BLaER1 treated with 17β-estradiol and CSF1 and Interleukin-3, amounts not matched to agents 10 nM and 100 nM (cell line): Measurements from ENCODE around the gene ACY1.
A peak's percentile ranks its signal among the peaks of the same experiment; 100 is the strongest.

Experiments
- H3K27ac ChIP-seq, 11 experiments: shearing (Covaris generic); formaldehyde crosslinking; 2 replicates each; pipeline ENCODE4 v1.8.1; 2022
- H3K27me3 ChIP-seq, 11 experiments: shearing (Covaris generic); formaldehyde crosslinking; 2 replicates each; pipeline ENCODE4 v1.8.1; 2022
- H3K36me3 ChIP-seq, 11 experiments: shearing (Covaris generic); formaldehyde crosslinking; 2 replicates each; pipeline ENCODE4 v1.8.1; 2022
- H3K4me1 ChIP-seq, 10 experiments: shearing (Covaris generic); formaldehyde crosslinking; 2 replicates each; pipeline ENCODE4 v1.8.1; 2022
- H3K4me2 ChIP-seq, 11 experiments: shearing (Covaris generic); formaldehyde crosslinking; 2 replicates each; pipeline ENCODE4 v1.8.1; 2022
- H3K4me3 ChIP-seq, 10 experiments: shearing (Covaris generic); formaldehyde crosslinking; 2 replicates each; pipeline ENCODE4 v1.8.1; 2022
- H3K9ac ChIP-seq, 11 experiments: shearing (Covaris generic); formaldehyde crosslinking; 2 replicates each; pipeline ENCODE4 v1.8.1; 2022
- H3K9me3 ChIP-seq, 11 experiments: shearing (Covaris generic); formaldehyde crosslinking; replicated peaks in 1 of 11; 2 replicates each; pipeline ENCODE4 v1.8.1; 2022
- H4K20me1 ChIP-seq, 11 experiments: shearing (Covaris generic); formaldehyde crosslinking; 2 replicates each; pipeline ENCODE4 v1.8.1; 2022
- Cebpa-rat ChIP-seq, 11 experiments: shearing (Covaris generic); IDR thresholded peaks; 2 replicates each; pipeline ENCODE4 v1.8.1; 2022

ACY1 gene

GRCh38 chr3:51982838-51983577, at the start of gene ACY1:
Gene ACY1, plus strand, starts transcription at chr3:51983535. Its CDS starts 530 bp downstream, at chr3:51984065.
- Histone ChIP-seq H3K9ac (peak within 1 kb of the TSS; percentile 80 to 92 (median 87)), H3K36me3 (peaks cover 0 to 19% (median 8%) of the 10 kb centered on the region in 11 experiments; a peak in 8 of 22 replicates), H3K4me2 (peak within 1 kb of the TSS; percentile 87 to 97 (median 93)), H3K27me3 (no peaks in the 10 kb centered on the region), H3K9me3 (0 out of 22 replicates have a peak, but pooled peaks cover 0 to 7% (median 0%) of the 10 kb centered on the region in 11 experiments), H3K27ac (peak within 1 kb of the TSS; percentile 78 to 95 (median 86)), H4K20me1 (peaks cover 0 to 16% (median 0%) of the 10 kb centered on the region in 11 experiments; a peak in 8 of 22 replicates), H3K4me1 (peaks cover 33 to 48% (median 41%) of the 10 kb centered on the region in 10 experiments), H3K4me3 (peak within 1 kb of the TSS; percentile 59 to 84 (median 68))
- no peak for TF ChIP-seq Cebpa-rat (IDR thresholded peaks at IDR 0.05)

GRCh38 chr3:51934139-51934850, 49.0 kb upstream of the ACY1 start:
- no peak overlapping the region for H3K4me3 ChIP-seq
- H3K4me2 ChIP-seq: no peak overlapping the region
- no peak overlapping the region for H3K27ac ChIP-seq
- peaks cover 71 to 97% (median 81%) of the 10 kb centered on the region in 11 experiments for H3K36me3 ChIP-seq
- H3K9me3 ChIP-seq: no peaks in the 10 kb centered on the region
- H4K20me1 ChIP-seq: peaks cover 0 to 96% (median 56%) of the 10 kb centered on the region in 11 experiments; a peak in 16 of 22 replicates
- no peak for TF ChIP-seq Cebpa-rat (IDR thresholded peaks at IDR 0.05)
- H3K4me1 ChIP-seq: peaks cover 4 to 17% (median 10%) of the 10 kb centered on the region in 10 experiments; a peak in 16 of 20 replicates
- H3K27me3 ChIP-seq: no peaks in the 10 kb centered on the region
- H3K9ac ChIP-seq: no peak overlapping the region

- Histone ChIP-seq H4K20me1 (peaks cover 0 to 96% (median 59%) of the 10 kb centered on the region in 11 experiments; a peak in 16 of 22 replicates), H3K9me3 (no peaks in the 10 kb centered on the region), H3K36me3 (peaks cover 71 to 100% (median 85%) of the 10 kb centered on the region in 11 experiments), H3K4me3 (no peak overlapping the region), H3K4me1 (peaks cover 14 to 26% (median 18%) of the 10 kb centered on the region in 10 experiments), H3K27ac (no peak overlapping the region), H3K4me2 (no peak overlapping the region), H3K9ac (no peak overlapping the region), H3K27me3 (no peaks in the 10 kb centered on the region)
- no peak for TF ChIP-seq Cebpa-rat (IDR thresholded peaks at IDR 0.05)
Measured at GRCh38 chr3:51934991-51935885, 48.1 kb upstream of the ACY1 start.

DNA sequence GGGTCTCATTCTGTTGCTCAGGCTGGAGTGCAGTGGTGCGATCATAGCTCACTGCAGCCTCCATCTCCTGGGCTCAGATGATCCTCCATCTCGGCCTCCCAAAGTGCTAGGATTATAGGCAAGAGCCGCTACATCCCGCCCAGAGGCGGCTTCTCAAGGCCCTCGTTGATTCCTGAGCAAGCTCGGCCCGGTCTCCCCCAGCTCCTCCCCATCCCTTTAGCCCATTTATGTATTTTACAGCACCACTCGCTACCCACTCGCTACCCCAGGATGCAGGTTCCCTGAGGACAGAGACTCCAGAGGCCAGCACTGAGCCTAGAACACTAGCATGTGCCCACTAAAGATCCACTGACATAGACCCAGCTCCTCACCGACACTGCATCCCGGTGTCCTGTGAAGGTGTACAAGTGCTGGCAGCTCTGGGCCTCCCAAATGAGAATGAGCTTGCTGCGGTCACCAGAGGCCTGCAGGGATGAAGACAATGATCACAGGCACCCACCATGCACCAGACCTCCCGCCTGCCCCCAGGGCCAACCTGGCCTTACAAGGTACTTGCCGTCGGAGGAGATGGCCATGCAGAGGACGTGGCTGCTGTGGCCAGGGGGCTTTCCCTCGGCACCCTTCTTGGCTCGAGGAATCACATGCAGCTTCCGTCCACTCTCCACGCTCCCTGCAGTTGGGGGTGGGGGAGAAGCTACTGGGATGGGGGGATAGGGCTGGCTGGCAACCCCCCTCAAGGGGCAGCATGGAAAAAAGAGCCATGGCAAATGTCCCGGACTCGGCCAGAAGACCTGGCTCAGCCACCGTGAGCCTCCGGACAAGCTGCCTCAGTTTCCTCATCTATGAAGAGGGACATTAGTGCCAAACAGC, 47.2 kb upstream of the ACY1 start:
- H3K9ac ChIP-seq: no peak overlapping the region
- H3K9me3 ChIP-seq: no peaks in the 10 kb centered on the region
- peaks cover 22 to 34% (median 26%) of the 10 kb centered on the region in 10 experiments for H3K4me1 ChIP-seq
- TF ChIP-seq Cebpa-rat (IDR thresholded peaks at IDR 0.05): no peak
- H3K27ac ChIP-seq: no peak overlapping the region
- no peaks in the 10 kb centered on the region for H3K27me3 ChIP-seq
- H3K4me2 ChIP-seq: no peak overlapping the region
- no peak overlapping the region for H3K4me3 ChIP-seq
- H3K36me3 ChIP-seq: peaks cover 71 to 94% (median 80%) of the 10 kb centered on the region in 11 experiments
- H4K20me1 ChIP-seq: peaks cover 0 to 96% (median 66%) of the 10 kb centered on the region in 11 experiments; a peak in 16 of 22 replicates

DNA sequence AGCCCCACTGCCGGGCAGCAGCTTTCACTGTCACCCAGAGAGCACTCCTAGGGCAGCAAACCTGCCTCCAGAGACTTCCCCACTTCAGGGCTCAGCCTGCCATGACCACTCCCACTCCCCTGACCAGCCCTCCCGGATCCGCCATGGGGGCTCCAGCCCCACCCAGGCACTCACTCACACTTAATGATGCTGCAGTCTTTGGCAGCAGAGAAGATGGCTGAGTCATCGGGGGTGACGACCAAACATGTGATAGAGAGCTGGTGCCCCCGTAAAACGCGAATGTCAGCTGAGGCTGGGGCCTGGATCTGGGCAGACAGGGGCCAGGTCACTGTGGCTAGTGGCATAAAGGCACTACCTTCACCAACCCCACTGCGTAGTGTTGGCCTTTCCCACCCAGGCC, 46.3 kb upstream of the ACY1 start:
- peaks cover 66 to 85% (median 74%) of the 10 kb centered on the region in 11 experiments for H3K36me3 ChIP-seq

DNA sequence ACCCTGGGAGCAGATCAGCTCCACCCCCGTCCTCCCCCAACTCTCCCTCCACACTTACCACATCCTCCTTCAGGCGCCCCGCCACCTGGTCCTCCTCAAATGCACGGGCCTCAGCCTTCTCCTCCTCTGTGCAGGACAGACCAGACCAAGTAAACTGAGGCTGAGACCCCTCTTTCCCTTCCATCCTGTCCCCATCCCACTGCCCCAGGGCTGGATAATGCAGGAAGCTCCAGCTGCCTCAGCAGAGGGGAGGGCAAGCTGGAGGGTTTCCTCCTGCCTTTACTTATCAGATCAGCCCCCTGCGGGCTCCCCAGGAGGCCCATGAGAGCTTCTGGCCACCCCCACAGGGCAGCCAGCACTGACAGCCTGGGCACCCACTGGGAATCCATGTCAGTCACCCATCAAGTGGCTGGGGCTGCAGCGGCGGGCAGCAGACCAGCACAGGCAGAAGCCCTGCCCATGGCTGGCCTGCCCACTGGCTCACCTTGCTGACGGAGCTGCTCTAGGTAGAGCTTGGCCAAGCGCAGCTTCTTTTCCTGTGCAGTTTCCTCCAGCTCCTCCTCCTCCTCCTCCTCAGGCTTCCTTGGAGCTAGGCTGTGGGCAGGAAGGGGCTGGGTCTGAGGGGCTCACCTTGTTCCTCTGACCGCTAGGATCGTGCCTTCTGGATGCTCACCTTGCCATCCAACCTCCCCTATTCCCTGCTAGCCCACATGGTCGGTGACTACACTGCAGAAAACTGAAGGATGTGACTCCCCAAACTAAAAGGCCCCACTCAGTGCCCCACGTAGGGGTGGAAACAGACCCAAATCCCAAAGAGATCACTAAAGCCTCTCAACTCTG, 45.5 kb upstream of the ACY1 start:
- Histone ChIP-seq H3K36me3 (peaks cover 61 to 77% (median 68%) of the 10 kb centered on the region in 11 experiments), H3K9me3 (no peaks in the 10 kb centered on the region), H3K27me3 (no peaks in the 10 kb centered on the region), H3K4me2 (no peak overlapping the region), H3K4me1 (peaks cover 29 to 41% (median 34%) of the 10 kb centered on the region in 10 experiments), H3K4me3 (no peak overlapping the region), H3K9ac (peak overlapping the region in 1 of 11 experiments; percentile 31; a peak in 1 of 22 replicates), H4K20me1 (peaks cover 0 to 87% (median 63%) of the 10 kb centered on the region in 11 experiments; a peak in 16 of 22 replicates), H3K27ac (no peak overlapping the region; a peak in 1 of 22 replicates)
- TF ChIP-seq Cebpa-rat (IDR thresholded peaks at IDR 0.05): no peak

More for the DNA sequence above, 46.3 kb upstream of the ACY1 start:
- no peak overlapping the region for H3K4me2 ChIP-seq
- H3K9ac ChIP-seq: no peak overlapping the region
- no peak overlapping the region for H3K27ac ChIP-seq
- no peak for TF ChIP-seq Cebpa-rat (IDR thresholded peaks at IDR 0.05)
- H3K4me1 ChIP-seq: peaks cover 23 to 34% (median 27%) of the 10 kb centered on the region in 10 experiments
- no peak overlapping the region for H3K4me3 ChIP-seq
- H4K20me1 ChIP-seq: peaks cover 0 to 93% (median 66%) of the 10 kb centered on the region in 11 experiments; a peak in 16 of 22 replicates
- H3K9me3 ChIP-seq: no peaks in the 10 kb centered on the region
- H3K27me3 ChIP-seq: no peaks in the 10 kb centered on the region

- no peaks in the 10 kb centered on the region for H3K27me3 ChIP-seq
- H3K9me3 ChIP-seq: no peaks in the 10 kb centered on the region
- no peak overlapping the region for H3K27ac ChIP-seq
- no peak overlapping the region for H3K4me3 ChIP-seq
- peaks cover 36 to 51% (median 43%) of the 10 kb centered on the region in 10 experiments for H3K4me1 ChIP-seq
- peak overlapping the region in 7 of 11 experiments; percentile 8 to 39 (median 25); a peak in 9 of 22 replicates for H3K9ac ChIP-seq
- peaks cover 50 to 67% (median 57%) of the 10 kb centered on the region in 11 experiments for H3K36me3 ChIP-seq
- H3K4me2 ChIP-seq: peak overlapping the region in 7 of 11 experiments; percentile 16 to 98 (median 84); a peak in 9 of 22 replicates
- no peak for TF ChIP-seq Cebpa-rat (IDR thresholded peaks at IDR 0.05)
- H4K20me1 ChIP-seq: peaks cover 0 to 77% (median 58%) of the 10 kb centered on the region in 11 experiments; a peak in 16 of 22 replicates
Measured at GRCh38 chr3:51938780-51939425, 44.4 kb upstream of the ACY1 start.
